Bladder microvascular endothelial cell (primary cell): ENCODE results near the gene KDR. TPM values are rescaled to one million over a fixed set of nuclear protein-coding genes. Genes with fewer than 3 reads are reported as not detected.

Source experiments
- total RNA-seq: library from RNA; depleted of rRNA; stranded (reverse); fragments of >200 nt; gene quantifications from 2 replicates; pipeline ENCODE4 v1.2.3, GENCODE V29; 2014

The KDR gene
- 209 and 260 TPM in 2 replicates for total RNA-seq

GRCh38 chr4:55125087-55125721 lies at the start of gene KDR:
Gene KDR, minus strand, starts transcription at chr4:55125595. Its CDS starts 302 bp downstream, at chr4:55125293.

Other genes with a start within 250 kb of the KDR start
- 6.3 and 10.7 TPM in 2 replicates for gene SRD5A3, start 220.6 kb upstream of the KDR start, total RNA-seq